BLaER1 treated with 17β-estradiol and CSF1 and Interleukin-3, amounts not matched to agents 10 nM and 100 nM (cell line): Measurements from ENCODE around the gene SLC38A9.

ENCODE experiments used
- H3K27ac ChIP-seq, 11 experiments: shearing (Covaris generic); formaldehyde crosslinking; 2 replicates each; pipeline ENCODE4 v1.8.1; 2022
- H3K27me3 ChIP-seq, 11 experiments: shearing (Covaris generic); formaldehyde crosslinking; 2 replicates each; pipeline ENCODE4 v1.8.1; 2022
- H3K36me3 ChIP-seq, 11 experiments: shearing (Covaris generic); formaldehyde crosslinking; 2 replicates each; pipeline ENCODE4 v1.8.1; 2022
- H3K4me1 ChIP-seq, 10 experiments: shearing (Covaris generic); formaldehyde crosslinking; 2 replicates each; pipeline ENCODE4 v1.8.1; 2022
- H3K4me2 ChIP-seq, 11 experiments: shearing (Covaris generic); formaldehyde crosslinking; 2 replicates each; pipeline ENCODE4 v1.8.1; 2022
- H3K4me3 ChIP-seq, 10 experiments: shearing (Covaris generic); formaldehyde crosslinking; 2 replicates each; pipeline ENCODE4 v1.8.1; 2022
- H3K9ac ChIP-seq, 11 experiments: shearing (Covaris generic); formaldehyde crosslinking; 2 replicates each; pipeline ENCODE4 v1.8.1; 2022
- H3K9me3 ChIP-seq, 11 experiments: shearing (Covaris generic); formaldehyde crosslinking; replicated peaks in 1 of 11; 2 replicates each; pipeline ENCODE4 v1.8.1; 2022
- H4K20me1 ChIP-seq, 11 experiments: shearing (Covaris generic); formaldehyde crosslinking; 2 replicates each; pipeline ENCODE4 v1.8.1; 2022
- Cebpa-rat ChIP-seq, 11 experiments: shearing (Covaris generic); IDR thresholded peaks; 2 replicates each; pipeline ENCODE4 v1.8.1; 2022

SLC38A9 gene

DNA sequence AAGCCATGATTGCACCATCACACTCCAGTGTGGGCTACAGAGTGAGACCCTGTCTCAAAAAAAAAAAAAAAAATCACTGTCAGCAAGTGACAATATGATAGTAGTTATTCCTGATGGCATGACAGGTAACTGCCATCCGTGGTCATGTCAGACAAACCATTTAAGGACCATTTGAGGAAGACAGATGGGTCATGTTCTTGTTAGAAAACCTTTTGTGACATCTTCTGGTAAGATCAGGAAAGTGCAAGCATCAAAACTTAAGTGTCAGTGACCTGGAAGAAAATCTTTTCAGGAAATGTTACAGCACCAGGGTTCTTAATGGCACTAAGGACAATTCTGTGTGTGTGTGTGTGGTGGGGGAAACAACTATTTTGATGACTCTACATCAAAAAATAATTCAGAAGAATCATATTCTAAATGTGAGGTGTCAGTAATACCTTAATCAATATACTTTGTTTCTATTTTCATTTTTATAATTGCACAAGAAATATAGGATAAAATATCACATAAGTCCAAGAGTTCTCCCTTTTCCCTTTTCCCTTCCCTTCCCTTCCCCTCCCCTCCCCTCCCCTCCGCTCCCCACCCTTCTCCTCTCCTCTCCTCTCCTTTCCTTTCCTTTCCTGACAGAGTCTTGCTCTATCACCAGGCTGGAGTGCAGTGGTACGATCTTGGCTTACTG is 17.8 kb downstream of the SLC38A9 start:
- Histone ChIP-seq H3K4me1 (peaks cover 0 to 14% (median 2%) of the 10 kb centered on the region in 10 experiments; a peak in 6 of 20 replicates), H3K4me2 (no peak overlapping the region), H3K9ac (no peak overlapping the region), H3K27me3 (no peaks in the 10 kb centered on the region), H3K36me3 (peaks cover 14 to 32% (median 19%) of the 10 kb centered on the region in 11 experiments), H3K4me3 (no peak overlapping the region), H3K27ac (no peak overlapping the region), H3K9me3 (peaks cover 5 to 16% (median 10%) of the 10 kb centered on the region in 11 experiments; a peak in 19 of 22 replicates), H4K20me1 (peaks cover 0 to 15% (median 6%) of the 10 kb centered on the region in 11 experiments; a peak in 8 of 22 replicates)
- TF ChIP-seq Cebpa-rat (IDR thresholded peaks at IDR 0.05): no peak

DNA sequence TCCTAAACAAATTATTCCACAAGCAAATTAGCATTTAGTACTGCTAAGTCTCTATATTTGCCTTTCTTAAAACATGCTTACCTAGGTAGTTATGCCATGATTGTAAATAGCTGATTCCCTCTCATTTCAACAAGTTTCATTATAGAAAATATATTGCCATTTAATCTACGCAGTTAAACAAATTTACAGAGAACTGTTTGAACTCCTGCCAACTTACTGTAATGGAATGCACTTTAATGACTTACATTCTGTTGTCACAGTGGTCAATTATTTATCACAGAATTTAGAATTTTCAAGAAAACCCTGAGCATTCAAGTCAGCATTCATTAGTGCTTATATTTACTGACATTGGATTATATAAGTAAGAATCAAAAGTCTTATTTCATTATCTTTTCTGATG is 19.6 kb downstream of the SLC38A9 start:
- Histone ChIP-seq H3K9ac (no peak overlapping the region), H3K9me3 (peaks cover 5 to 7% (median 6%) of the 10 kb centered on the region in 11 experiments; a peak in 19 of 22 replicates), H3K4me3 (no peak overlapping the region), H3K27ac (no peak overlapping the region), H4K20me1 (peaks cover 0 to 15% (median 6%) of the 10 kb centered on the region in 11 experiments; a peak in 8 of 22 replicates), H3K36me3 (peaks cover 5 to 14% (median 9%) of the 10 kb centered on the region in 11 experiments; a peak in 21 of 22 replicates), H3K4me1 (peaks cover 0 to 9% (median 2%) of the 10 kb centered on the region in 10 experiments; a peak in 6 of 20 replicates), H3K27me3 (no peaks in the 10 kb centered on the region), H3K4me2 (no peak overlapping the region)
- no peak for TF ChIP-seq Cebpa-rat (IDR thresholded peaks at IDR 0.05)

DNA sequence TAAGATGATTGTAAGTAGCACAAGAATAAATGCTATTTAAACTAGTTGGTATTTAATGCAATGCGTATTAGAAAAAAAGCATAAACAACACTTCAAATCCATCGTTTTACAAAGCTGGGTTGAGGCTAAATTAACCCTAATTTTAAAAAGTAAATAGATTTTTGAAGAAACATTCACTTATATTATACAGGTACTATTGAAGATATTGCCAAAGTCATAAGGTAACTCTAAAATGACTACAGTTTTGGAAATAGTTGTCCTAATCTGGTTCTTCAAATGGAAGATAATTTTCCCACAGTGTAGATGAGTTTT is 20.1 kb downstream of the SLC38A9 start:
- peaks cover under 1 to 10% (median 5%) of the 10 kb centered on the region in 11 experiments; a peak in 21 of 22 replicates for H3K36me3 ChIP-seq
- H3K4me2 ChIP-seq: no peak overlapping the region
- no peaks in the 10 kb centered on the region for H3K27me3 ChIP-seq
- no peak for TF ChIP-seq Cebpa-rat (IDR thresholded peaks at IDR 0.05)
- no peak overlapping the region for H3K9ac ChIP-seq
- peaks cover 1 to 2% (median 2%) of the 10 kb centered on the region in 11 experiments; a peak in 19 of 22 replicates for H3K9me3 ChIP-seq
- H4K20me1 ChIP-seq: peaks cover 0 to 15% (median 6%) of the 10 kb centered on the region in 11 experiments; a peak in 8 of 22 replicates
- no peak overlapping the region for H3K4me3 ChIP-seq
- no peak overlapping the region for H3K27ac ChIP-seq
- peaks cover 0 to 9% (median 2%) of the 10 kb centered on the region in 10 experiments; a peak in 6 of 20 replicates for H3K4me1 ChIP-seq

DNA sequence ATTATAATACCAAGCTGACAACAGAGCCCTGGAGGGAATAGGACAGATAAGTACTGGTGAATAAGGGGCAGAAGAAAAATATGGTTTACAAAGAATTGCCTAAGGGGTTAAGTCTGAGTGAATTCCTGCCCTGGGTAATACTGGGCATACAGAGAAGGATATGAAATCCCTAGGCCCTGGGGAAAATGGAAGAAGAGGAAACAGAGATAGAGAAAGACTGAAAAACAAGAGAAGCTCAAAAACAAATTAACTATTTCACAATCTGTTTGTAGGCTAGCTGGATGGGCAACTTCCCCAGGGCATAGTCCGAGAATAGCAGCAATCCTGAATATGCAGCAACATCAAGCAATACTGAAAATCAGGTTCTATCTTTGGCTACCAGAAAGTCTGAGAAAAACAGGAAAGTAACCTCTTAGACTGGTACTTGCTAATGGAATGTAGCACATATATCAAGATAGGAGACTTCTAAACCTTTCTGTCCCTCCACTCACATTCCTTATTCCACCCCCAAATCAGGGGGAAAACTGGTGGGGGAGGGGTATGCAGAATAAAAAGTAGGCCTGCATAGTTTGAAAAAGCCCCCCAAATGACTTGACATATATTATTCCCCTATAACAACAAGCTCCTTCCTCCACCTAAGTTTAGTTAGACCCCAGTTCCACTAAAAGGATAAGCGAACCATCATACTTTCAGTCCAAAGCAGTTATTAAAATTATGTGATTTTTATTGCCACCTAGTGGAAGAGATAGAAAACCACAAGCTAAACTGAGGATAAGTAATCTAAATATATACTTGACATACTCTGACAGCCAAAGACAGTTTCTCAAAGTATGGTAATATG is 20.6 kb downstream of the SLC38A9 start:
- Histone ChIP-seq H3K4me2 (peak overlapping the region in 2 of 11 experiments; percentile 16 to 40; a peak in 5 of 22 replicates), H3K4me3 (no peak overlapping the region), H3K4me1 (peaks cover 0 to 9% (median 2%) of the 10 kb centered on the region in 10 experiments; a peak in 6 of 20 replicates), H3K27me3 (no peaks in the 10 kb centered on the region), H3K36me3 (peaks cover 0 to 8% (median 4%) of the 10 kb centered on the region in 11 experiments; a peak in 7 of 22 replicates), H3K27ac (no peak overlapping the region), H4K20me1 (peaks cover 0 to 15% (median 6%) of the 10 kb centered on the region in 11 experiments; a peak in 8 of 22 replicates), H3K9ac (no peak overlapping the region), H3K9me3 (no peaks in the 10 kb centered on the region)
- TF ChIP-seq Cebpa-rat (IDR thresholded peaks at IDR 0.05): peak in 4 of 11 experiments; percentile 15 to 46 (median 23); a peak in 4 of 22 replicates

DNA sequence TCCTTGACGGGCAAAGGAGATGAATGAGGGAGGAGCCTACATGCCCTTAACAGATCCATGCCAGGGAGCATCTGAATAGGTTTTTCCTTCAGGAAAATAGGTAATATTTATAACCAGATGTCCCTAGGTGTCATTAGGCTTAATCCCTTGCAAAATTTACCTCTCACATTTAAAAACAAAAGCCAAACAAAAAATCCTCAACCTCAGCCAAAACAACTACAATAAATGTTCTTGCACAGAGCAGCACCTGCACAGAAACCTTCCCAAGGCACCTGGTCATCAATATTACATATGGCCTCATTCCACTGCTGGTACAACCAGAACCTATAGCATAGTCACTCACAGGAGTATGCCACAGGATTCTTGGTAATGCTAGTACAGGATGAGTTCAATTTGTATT is 30.1 kb downstream of the SLC38A9 start:
- no peak overlapping the region for H3K9ac ChIP-seq
- no peaks in the 10 kb centered on the region for H4K20me1 ChIP-seq
- no peak for TF ChIP-seq Cebpa-rat (IDR thresholded peaks at IDR 0.05)
- no peaks in the 10 kb centered on the region for H3K9me3 ChIP-seq
- H3K4me2 ChIP-seq: no peak overlapping the region
- H3K4me3 ChIP-seq: no peak overlapping the region
- peaks cover 0 to 11% (median 5%) of the 10 kb centered on the region in 11 experiments; a peak in 8 of 22 replicates for H3K36me3 ChIP-seq
- H3K27ac ChIP-seq: no peak overlapping the region
- no peaks in the 10 kb centered on the region for H3K27me3 ChIP-seq
- no peaks in the 10 kb centered on the region for H3K4me1 ChIP-seq

DNA sequence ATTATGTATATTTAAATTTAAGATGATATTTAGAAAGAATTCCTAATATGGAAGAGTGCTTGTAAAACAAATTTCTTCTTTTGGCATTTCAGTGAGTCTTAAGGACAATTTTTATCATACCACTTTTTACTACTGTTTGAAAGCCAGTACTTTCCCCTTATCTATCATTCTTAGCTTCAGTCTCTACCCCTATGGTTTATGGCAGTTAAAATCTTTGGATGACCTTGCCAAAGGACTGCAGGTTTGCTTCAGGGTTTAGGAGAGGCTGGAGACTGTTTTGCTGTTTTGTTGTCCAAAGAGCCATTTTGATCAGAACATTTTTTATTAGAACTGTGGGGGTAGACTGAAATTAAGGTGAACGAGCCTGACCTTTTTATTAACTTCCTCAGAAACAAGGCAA is 30.8 kb downstream of the SLC38A9 start:
- no peaks in the 10 kb centered on the region for H4K20me1 ChIP-seq
- no peak overlapping the region for H3K4me3 ChIP-seq
- no peak overlapping the region for H3K9ac ChIP-seq
- H3K4me2 ChIP-seq: no peak overlapping the region
- no peaks in the 10 kb centered on the region for H3K9me3 ChIP-seq
- no peak overlapping the region for H3K27ac ChIP-seq
- peaks cover 0 to 15% (median 5%) of the 10 kb centered on the region in 11 experiments; a peak in 8 of 22 replicates for H3K36me3 ChIP-seq
- TF ChIP-seq Cebpa-rat (IDR thresholded peaks at IDR 0.05): no peak
- H3K27me3 ChIP-seq: no peaks in the 10 kb centered on the region
- no peaks in the 10 kb centered on the region for H3K4me1 ChIP-seq

DNA sequence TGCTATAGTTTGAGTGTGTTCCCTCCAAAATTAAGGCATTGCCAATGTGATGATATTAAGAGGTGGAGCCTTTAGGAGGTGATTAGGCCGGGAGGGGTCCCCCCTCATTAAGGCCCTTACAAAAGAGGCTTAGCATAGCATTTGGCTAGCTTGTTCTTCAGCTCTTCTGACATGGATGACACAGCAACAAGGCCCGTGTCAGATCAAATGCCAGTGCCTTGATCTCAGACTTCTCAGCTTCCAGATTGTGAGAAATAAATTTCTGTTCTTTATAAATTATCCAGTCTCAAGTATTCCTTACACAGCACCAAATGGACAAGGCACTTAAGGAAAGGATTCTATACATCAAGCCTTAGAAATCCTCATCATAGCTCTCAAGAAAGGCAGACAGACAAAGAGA is 31.8 kb downstream of the SLC38A9 start:
- Histone ChIP-seq H3K4me2 (no peak overlapping the region), H3K27ac (no peak overlapping the region), H3K9ac (no peak overlapping the region), H3K36me3 (peaks cover 0 to 21% (median 0%) of the 10 kb centered on the region in 11 experiments; a peak in 6 of 22 replicates), H3K4me1 (no peaks in the 10 kb centered on the region), H3K9me3 (no peaks in the 10 kb centered on the region), H3K27me3 (no peaks in the 10 kb centered on the region), H4K20me1 (no peaks in the 10 kb centered on the region), H3K4me3 (no peak overlapping the region)
- no peak for TF ChIP-seq Cebpa-rat (IDR thresholded peaks at IDR 0.05)

DNA sequence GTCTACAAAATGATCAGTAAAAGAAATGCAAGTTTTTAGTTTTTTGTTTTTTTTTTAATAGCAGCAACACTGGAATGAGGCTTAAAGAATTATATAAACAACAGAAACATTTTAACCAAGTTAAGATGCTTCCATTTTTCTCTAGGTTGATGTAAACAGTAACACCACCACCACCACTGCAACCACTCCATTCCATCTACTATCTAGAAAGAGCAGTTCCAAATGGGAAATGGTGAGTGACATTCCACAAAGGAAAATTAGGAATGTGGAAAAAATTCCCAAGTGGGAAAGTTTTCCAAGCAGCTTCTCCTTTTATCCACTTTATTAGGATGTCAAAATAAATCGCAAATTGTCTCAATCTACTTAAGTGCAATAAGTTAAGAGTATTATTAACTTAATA is 32.6 kb downstream of the SLC38A9 start:
- Histone ChIP-seq H3K4me2 (no peak overlapping the region), H3K27me3 (no peaks in the 10 kb centered on the region), H3K9me3 (no peaks in the 10 kb centered on the region), H3K4me1 (no peaks in the 10 kb centered on the region), H3K36me3 (peaks cover 0 to 20% (median 0%) of the 10 kb centered on the region in 11 experiments; a peak in 6 of 22 replicates), H3K9ac (no peak overlapping the region), H3K27ac (no peak overlapping the region), H3K4me3 (no peak overlapping the region), H4K20me1 (no peaks in the 10 kb centered on the region)
- TF ChIP-seq Cebpa-rat (IDR thresholded peaks at IDR 0.05): no peak

DNA sequence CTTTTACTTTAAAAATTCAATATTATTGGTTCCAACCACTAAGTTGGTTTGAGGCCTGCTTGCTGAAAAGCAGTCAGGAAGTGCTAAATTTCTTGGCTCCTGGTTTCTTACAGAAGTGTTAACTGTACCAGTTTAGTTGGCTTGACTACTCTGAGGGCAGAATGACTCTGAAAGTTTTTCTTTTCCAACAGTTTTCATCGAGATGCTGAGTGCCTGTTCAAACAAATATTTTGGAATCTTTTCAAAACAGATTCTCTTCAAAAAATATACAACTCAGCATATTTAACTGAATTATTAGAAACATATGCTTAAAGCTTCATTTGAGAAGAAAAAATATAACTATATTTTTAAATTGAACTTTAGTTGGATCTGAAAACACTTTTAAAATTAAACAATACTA is 37.0 kb downstream of the SLC38A9 start:
- Histone ChIP-seq H3K4me2 (no peak overlapping the region), H3K27me3 (no peaks in the 10 kb centered on the region), H3K4me3 (no peak overlapping the region), H3K9me3 (no peaks in the 10 kb centered on the region), H3K9ac (no peak overlapping the region), H3K4me1 (peaks cover 0 to 8% (median 0%) of the 10 kb centered on the region in 10 experiments; a peak in 4 of 20 replicates), H3K27ac (no peak overlapping the region), H3K36me3 (peaks cover 8 to 30% (median 11%) of the 10 kb centered on the region in 11 experiments; a peak in 14 of 22 replicates), H4K20me1 (no peaks in the 10 kb centered on the region)
- no peak for TF ChIP-seq Cebpa-rat (IDR thresholded peaks at IDR 0.05)
